GM18508 (cell line): ENCODE data around the gene EGFL8.
"Not testable (repeated sequence)": the region's sequence is repeated elsewhere in the genome, so short reads cannot be mapped to it uniquely, and the experiment has no call there.

ENCODE experiments used
- ATAC-seq: cut with Tn5 transposase; IDR thresholded peaks from one replicate; pipeline ENCODE4 v1.9.1; 2021; ENCODE audit warnings: moderate number of reproducible peaks; ENCODE audit not compliant: insufficient read depth, unreplicated experiment

EGFL8 gene

DNA sequence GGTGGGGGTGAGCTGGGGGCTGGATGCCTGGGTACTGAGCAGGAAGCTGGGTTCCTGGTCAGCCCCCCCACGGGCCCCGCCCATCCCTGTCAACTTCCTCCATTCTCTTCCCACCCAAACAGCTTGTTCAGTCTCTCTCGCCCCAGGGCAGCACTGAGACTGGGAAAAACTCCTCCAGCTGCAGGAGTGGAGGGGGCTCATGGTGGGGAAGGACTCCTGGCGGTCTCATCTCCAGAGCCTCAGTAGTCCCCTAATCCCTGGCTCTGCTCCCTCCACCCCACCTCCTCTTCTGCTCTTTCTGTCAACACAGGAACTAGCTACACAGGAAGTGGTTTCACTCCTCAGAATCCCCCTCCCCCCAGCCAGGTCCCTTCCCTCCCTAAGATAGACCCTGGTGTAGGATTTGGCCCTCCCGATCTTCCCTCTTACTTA lies 28.2 kb downstream of the EGFL8 start, which contains the start of gene GPSM3:
TSS of gene GPSM3 (minus strand) at position 36 of the 432 bp plus-strand sequence. CDS start 130 bp downstream, outside the sequence.
- ATAC-seq: no peak

DNA sequence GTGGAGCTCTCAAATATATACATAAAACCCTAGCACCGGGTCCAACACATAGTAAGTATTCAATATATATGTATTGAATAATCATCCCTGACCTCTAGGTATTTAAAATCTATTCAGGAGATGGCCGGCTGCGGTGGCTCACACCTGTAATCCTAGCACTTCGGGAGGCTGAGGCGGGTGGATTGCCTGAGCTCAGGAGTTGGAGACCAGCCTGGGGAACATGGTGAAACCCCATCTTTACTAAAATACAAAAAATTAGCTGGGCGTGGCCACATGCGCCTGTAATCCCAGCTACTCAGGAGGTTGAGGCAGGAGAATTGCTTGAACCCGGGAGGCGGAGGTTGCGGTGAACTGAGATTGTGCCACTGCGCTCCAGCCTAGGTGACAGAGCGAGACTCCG lies 28.7 kb downstream of the EGFL8 start:
- ATAC-seq: not testable (repeated sequence)

DNA sequence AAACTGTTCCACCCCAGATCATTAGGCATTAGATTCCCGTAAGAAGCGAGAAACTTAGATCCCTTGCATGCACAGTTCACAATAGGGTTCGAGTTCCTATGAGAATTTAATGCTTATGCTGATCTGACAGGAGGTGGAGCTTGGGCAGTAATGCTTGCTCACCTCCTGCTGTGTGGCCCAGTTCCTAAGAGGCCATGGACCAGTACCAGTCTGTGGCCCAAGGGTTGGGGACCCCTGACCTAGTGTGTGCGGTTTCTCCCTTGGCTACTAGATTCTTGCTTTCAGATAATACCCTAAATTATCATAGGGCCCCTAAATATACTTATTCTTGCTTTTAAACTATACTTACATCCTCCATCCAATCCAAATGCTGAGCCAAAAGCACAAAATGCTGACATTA lies 30.0 kb downstream of the EGFL8 start:
- ATAC-seq: no peak

GRCh38 chr6:32194825-32195651 lies 30.6 kb downstream of the EGFL8 start:
- peak; percentile 38 for ATAC-seq

- peak; percentile 38 for ATAC-seq
These were observed 31.2 kb downstream of the EGFL8 start for GRCh38 chr6:32195652-32195901.

- no peak for ATAC-seq
These were observed 31.7 kb downstream of the EGFL8 start for GRCh38 chr6:32195902-32196681.

DNA sequence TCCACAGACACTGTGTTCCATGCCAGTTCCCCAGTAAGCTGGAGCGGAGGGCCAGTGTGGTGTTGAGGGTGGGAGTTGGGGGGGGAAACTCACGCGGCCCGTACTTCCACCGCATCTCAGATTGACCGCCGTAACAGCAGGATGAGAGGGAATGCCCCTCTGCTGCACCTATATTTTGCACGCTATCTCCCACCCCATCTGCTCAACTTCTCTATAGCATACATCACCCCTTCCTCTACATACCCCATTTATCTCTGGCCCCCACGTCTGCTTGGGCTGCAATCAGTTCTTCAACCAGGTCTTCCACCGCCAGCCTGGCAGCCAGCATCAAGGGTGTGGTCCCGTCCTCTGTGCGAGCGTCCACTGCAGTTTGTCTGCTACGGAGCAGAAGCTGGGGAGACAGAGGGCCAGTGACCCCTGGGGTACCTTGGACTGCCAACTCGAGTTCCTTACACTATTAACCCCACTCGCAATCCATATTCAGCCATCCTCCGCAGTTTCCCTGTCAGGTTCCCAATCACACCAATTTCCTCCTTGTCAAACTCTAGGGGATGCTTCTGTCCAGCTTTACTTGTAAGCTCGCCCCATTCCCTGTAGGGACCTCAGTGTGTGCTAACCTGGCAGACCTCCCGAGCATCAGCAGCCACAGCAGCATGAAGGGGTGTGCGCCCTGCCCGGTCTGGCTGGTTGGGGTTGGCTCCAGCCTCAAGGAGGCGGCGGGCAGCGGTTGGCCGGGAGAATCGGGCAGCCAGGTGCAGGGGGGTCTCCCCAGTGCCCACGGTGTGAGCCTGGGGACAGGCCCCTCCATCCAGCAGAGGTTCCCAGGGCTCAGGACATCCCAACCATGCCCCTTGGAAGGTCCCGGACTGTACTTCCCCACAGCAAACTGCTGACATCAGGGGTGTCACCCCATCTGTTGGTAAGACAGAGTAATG lies 32.6 kb downstream of the EGFL8 start:
- no peak for ATAC-seq

DNA sequence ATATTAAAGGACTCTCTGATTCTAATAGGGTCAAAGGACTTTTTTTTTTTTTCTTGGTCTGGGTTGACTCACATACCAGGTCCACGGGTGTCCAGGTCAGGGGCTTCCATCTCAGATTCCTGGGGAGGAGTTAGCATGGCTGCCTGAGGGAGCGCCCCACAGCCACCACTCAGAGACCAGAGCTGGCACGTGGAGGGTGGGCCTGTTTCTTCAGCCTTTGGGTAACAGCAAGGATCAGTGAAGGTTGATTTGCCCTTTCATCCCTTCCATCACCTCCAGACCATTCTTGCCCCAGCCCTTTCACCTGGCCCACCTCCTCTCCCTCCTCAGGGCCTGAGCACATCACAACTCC lies 33.9 kb downstream of the EGFL8 start:
- ATAC-seq: no peak

DNA sequence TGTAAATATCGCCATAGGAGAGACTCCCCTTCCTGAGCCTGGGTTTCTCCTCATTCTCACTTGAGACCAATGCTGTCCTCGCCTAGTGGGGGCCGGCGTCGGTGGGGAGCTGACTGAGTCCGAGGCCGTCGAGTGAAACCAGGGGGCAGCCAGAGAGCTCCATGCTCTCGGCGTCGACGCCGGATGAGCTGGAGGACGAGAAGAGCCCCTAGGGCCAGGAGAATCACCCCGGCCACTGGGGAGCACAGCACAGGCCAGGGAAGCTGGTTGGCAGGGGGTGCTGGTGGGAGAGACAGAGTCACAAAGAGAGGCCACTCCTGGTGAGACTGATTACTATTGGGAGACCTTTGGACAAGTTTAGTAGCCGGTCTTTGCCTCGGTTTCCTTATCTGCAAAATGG lies 34.5 kb downstream of the EGFL8 start:
- no peak for ATAC-seq

- ATAC-seq: no peak
These were observed 36.5 kb downstream of the EGFL8 start for GRCh38 chr6:32200711-32201475.

DNA sequence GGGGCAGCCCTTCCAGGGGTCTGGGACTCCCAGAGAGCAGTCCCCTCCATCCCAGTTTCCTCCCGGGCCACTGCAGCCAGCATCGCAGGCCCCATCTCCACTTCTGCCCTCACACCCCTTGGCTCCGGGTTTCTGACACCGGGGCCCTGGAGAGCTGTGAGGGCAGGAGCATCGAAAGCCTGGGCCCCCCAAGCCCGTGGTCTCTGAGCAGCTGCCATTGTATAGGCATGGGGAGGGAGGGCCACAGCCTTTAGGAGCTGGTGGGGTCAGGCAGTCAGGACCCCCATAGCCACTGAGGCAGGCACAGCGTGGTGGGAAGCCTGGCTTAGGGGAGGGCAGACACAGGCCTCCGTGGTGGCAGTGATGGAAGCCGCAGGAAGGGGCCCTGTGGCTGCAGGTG lies 37.8 kb downstream of the EGFL8 start:
- no peak for ATAC-seq

DNA sequence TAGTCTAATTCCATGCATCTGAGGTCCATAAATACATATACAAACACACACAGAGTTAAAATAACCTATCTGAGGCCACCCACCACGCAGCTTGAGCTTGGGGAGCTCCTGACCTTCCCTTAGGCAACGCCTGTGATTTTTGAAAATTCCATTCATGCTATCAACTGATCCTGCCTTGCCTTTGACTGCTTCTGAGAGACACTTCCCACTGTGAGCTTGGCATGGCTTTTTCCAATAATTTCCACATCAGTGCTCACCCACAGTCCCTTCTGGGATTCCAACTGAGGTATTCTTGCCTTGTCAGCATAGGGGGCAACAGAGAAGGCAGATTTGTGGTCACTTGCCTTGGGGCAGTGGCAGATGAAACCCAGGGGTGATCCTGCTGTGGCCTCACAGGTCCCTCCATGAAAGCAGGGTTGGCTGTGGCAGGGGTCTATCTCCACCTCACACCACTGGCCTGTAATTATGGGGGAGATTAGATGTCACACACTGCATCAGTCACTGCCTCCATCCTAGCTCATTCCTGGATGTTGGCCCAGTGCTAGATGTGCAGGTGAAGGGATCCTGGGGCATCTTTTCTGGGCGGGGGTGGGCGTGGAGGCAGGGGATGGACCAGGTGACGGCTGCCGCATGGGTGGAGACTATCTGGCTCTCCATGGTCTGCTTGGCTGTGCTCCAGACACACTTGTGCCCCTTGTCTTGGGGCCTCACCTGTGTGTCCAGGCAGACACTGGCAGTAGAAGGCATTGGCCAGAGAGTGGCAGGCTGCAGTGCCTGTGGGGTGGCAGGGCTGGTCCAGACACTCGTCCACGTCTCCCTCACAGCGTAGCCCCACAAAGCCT lies 39.3 kb downstream of the EGFL8 start:
- ATAC-seq: no peak

DNA sequence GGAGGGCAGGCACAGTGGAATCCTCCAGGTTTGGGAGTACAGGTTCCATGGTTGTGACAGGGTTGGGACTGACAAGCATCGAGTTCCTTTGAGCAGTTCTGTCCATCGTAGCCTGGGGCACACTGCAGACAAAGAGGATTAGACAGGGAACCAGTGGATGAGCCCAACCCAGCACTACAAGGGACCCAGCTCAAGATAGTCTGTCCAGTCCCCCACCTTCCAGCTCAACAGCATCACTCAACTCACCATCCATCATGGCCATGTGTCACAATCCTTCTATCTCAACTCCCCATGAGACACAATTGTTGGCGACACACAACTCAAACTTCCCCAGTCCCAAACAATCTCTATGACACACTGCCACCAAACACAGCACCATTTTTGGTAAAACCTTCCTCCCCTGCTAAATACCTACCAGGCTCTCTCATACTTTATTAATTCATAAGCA lies 39.9 kb downstream of the EGFL8 start:
- no peak for ATAC-seq

DNA sequence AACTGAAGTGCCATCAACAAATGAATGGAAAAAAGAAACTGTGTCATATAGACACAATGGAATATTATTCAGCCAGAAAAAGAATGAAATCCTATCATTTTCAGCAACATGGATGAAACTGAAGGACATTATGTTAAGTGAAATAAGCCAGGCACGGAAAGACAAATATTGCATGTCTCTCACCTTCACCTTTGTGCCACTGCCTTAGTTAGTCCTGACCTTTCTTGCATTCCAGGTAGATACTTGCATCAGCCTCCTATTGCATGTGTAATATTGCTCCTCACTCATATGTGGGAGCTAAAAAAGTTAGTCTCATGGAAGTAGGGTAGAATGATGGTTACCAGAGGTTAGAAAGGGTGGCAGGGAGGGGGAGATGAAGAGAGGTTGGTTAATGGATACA lies 44.6 kb downstream of the EGFL8 start:
- ATAC-seq: no peak

DNA sequence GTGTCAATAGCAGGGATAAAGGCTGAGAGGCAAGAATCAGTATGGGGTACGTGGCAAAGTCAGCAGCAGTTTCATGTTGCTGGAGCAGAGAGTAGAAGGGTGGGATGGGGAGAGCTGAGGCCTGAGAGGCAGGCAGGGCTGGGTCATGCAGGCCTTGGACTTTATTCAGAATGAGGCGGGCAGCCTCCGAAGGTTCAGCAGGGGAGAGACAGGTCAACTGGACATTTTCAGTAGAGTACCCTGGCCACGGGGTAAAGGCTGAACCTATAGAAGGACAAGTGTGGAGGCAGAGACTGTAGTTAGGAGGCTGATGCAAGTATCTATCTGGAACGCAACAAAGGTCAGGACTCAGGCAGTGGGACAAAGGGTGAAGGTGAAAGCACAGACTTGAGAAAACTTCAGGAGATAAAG lies 45.8 kb downstream of the EGFL8 start:
- ATAC-seq: no peak

DNA sequence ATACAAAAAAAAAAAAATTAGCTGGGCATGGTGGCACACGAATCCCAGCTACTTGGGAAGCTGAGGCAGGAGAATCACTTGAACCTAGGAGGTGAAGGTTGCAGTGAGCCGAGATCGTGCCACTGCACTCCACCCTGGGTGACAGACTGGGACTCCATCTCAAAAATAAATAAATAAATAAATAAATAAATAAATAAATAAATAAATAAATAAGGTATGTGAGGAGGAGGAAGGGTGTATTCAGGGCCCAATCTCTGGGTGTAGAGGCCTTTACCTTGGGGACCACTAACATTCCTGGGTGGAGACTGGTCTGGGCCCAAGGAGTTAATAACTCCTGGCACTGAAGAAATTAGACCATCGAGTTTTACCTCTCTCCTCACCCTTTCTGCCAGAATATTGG lies 47.0 kb downstream of the EGFL8 start:
- not testable (repeated sequence) for ATAC-seq

DNA sequence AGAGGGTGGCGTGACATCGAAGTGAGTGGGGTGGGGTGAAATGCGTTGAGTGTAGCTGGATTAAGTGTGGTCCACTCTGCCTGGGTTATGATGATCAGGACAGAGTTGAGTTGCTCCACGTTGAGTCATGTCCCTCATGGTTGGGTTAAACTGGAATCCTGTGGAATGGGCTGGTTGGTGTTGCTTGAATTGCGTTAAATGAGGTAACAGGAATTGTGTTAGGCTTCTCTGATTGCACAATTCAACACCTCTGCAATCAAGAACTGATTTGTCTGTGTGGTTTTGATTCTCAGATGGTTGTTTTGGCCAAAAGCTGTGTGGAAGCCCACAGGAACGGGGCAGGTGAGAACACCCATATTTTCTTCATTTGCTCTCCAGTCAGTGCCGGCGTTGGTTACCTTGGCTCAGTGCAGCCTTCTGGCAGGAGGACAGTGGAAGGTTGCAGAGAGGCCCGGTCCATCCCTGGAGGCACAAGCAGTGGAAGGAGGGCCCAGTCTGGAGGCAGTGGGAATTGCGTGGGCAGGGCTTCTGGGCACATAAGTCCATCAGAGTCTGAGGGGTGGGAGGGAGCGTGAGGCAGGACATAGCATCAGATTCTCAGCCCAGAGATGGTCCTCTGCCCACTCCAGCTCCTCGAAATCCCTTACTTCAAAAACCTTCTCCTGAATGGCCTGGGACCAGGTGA lies 47.8 kb downstream of the EGFL8 start:
- no peak for ATAC-seq

- no peak for ATAC-seq
These were observed 49.3 kb downstream of the EGFL8 start for GRCh38 chr6:32213649-32214048.

DNA sequence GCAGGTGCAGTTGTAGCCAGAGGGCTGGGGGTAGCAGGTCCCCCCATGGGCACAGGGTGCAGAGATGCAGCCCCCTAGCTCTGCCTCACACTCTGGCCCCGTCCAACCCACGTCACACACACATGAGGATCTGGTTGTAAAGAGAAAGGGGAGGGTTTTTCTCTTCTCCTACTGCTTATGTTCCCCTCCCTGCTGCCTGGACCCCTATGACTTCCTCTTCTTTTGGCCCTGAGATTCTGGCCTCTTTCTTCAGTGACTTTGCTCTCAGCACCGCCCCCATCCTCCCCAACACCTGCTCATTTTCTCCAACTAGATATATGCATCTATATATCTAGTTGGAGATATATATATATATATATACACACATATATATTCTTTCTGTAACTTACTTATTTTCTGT lies 49.7 kb downstream of the EGFL8 start:
- no peak for ATAC-seq
